ENCODE results near the gene ZNF736.
A peak's percentile ranks its signal among the peaks of the same experiment; 100 is the strongest.

The ZNF736 gene

DNA sequence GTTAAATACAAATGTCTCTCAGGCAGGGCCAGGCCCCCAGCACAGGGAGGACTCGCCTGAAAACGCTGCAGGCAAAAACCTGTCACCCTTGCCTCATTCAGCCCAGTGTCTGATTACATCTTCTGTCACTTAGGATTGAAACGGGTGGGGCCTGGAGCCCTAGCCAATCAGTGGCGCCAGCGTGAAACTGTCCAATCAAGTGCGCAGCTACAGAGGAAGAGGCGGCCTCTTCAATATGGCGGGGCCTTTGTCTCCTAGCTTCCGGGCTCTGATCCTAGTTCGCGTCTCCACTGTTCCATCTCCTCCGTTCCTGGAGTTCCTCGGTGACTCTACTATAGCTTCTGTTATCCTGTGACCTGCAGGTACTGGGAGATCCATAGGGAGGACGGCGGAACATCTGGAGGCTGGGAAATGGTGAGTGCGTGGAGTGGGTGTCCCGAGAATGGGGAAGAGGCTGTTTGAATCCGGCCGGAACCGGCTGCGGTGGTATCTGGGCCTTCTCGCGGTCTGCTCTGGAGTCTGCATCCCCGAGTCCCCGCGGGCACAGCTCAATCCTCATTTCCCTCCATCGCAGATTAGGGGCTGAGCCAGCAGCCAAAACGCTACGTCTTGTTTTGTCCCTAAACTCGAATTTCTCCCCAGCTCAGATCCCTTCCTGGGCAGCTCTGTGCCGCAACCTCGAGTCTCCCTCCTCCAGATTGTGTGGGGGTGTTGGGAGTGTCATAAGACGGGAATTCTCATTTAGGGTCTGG lies at the start of gene ZNF736:
ZNF736 (plus strand) TSS at position 222 of the 752 bp plus-strand sequence; CDS start at position 412, 190 bp downstream.
- no peaks in the 10 kb centered on the region for H3K9me2 ChIP-seq (replicated peaks; ENCODE audit: control insufficient read depth, low read length)
- peaks cover 52% of the 10 kb centered on the region for H3K79me2 ChIP-seq (ENCODE audit: control insufficient read depth, low read length)
- H3K9me3 ChIP-seq (ENCODE audit: control insufficient read depth, insufficient read depth, low read length) = peaks cover 14% of the 10 kb centered on the region; the same call in 1 of the 2 replicates
- H3K4me3 ChIP-seq (ENCODE audit: low read length) = peak within 1 kb of the TSS; percentile 94
- H3K4me1 ChIP-seq (ENCODE audit: control insufficient read depth, low read length) = peaks cover 40% of the 10 kb centered on the region
- H3K4me2 ChIP-seq (ENCODE audit: low read length) = peak within 1 kb of the TSS; percentile 82
- TF ChIP-seq EZH2phosphoT487 (IDR thresholded peaks at IDR 0.05; ENCODE audit: borderline replicate concordance, low read length) = no peak
- TF ChIP-seq, protein P1, sequence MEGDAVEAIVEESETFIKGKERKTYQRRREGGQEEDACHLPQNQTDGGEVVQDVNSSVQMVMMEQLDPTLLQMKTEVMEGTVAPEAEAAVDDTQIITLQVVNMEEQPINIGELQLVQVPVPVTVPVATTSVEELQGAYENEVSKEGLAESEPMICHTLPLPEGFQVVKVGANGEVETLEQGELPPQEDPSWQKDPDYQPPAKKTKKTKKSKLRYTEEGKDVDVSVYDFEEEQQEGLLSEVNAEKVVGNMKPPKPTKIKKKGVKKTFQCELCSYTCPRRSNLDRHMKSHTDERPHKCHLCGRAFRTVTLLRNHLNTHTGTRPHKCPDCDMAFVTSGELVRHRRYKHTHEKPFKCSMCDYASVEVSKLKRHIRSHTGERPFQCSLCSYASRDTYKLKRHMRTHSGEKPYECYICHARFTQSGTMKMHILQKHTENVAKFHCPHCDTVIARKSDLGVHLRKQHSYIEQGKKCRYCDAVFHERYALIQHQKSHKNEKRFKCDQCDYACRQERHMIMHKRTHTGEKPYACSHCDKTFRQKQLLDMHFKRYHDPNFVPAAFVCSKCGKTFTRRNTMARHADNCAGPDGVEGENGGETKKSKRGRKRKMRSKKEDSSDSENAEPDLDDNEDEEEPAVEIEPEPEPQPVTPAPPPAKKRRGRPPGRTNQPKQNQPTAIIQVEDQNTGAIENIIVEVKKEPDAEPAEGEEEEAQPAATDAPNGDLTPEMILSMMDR (IDR thresholded peaks at IDR 0.05; ENCODE audit: low read depth, low read length, poor library complexity, severe bottlenecking) = no peak
- H3K36me3 ChIP-seq (ENCODE audit: control insufficient read depth, low read length) = peaks cover 42% of the 10 kb centered on the region
- no peaks in the 10 kb centered on the region for H4K20me1 ChIP-seq (ENCODE audit: control insufficient read depth, insufficient read depth, low read depth, low read length)
- no peaks in the 10 kb centered on the region for H3K27me3 ChIP-seq (ENCODE audit: control insufficient read depth, low read length)
- H3K27ac ChIP-seq (ENCODE audit: low read depth, low read length) = peak within 1 kb of the TSS; percentile 68
- peaks cover 9% of the 10 kb centered on the region; the same call in 1 of the 2 replicates for H3F3A ChIP-seq (ENCODE audit: control insufficient read depth, insufficient read depth)

DNA sequence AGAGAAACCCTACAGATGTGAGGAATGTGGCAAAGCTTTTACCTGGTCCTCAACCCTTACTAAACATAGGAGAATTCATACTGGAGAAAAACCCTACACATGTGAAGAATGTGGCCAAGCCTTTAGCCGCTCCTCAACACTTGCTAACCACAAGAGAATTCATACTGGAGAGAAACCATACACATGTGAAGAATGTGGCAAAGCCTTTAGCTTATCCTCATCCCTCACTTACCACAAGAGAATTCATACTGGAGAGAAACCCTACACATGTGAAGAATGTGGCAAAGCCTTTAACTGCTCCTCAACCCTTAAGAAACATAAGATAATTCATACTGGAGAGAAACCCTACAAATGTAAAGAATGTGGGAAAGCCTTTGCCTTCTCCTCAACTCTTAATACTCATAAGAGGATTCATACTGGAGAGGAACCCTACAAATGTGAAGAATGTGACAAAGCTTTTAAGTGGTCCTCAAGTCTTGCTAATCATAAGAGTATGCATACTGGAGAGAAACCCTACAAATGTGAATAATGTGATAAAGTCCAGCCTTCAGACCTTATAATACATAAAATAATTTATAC lies 47.3 kb upstream of the ZNF736 start:
- Histone ChIP-seq H3K4me3 (ENCODE audit: low read length) (no peak overlapping the region), H4K20me1 (ENCODE audit: control insufficient read depth, insufficient read depth, low read depth, low read length) (no peaks in the 10 kb centered on the region), H3K4me2 (ENCODE audit: low read length) (no peak overlapping the region), H3K9me2 (replicated peaks; ENCODE audit: control insufficient read depth, low read length) (no peaks in the 10 kb centered on the region), H3K27me3 (ENCODE audit: control insufficient read depth, low read length) (no peaks in the 10 kb centered on the region), H3K36me3 (ENCODE audit: control insufficient read depth, low read length) (no peaks in the 10 kb centered on the region), H3K27ac (ENCODE audit: low read depth, low read length) (no peak overlapping the region), H3F3A (ENCODE audit: control insufficient read depth, insufficient read depth) (no peaks in the 10 kb centered on the region), H3K9me3 (ENCODE audit: control insufficient read depth, insufficient read depth, low read length) (peaks cover 20% of the 10 kb centered on the region), H3K4me1 (ENCODE audit: control insufficient read depth, low read length) (no peaks in the 10 kb centered on the region), H3K79me2 (ENCODE audit: control insufficient read depth, low read length) (no peaks in the 10 kb centered on the region)
- TF ChIP-seq, protein P1 (IDR thresholded peaks at IDR 0.05; ENCODE audit: low read depth, low read length, poor library complexity, severe bottlenecking) = no peak
- no peak for TF ChIP-seq EZH2phosphoT487 (IDR thresholded peaks at IDR 0.05; ENCODE audit: borderline replicate concordance, low read length)

DNA sequence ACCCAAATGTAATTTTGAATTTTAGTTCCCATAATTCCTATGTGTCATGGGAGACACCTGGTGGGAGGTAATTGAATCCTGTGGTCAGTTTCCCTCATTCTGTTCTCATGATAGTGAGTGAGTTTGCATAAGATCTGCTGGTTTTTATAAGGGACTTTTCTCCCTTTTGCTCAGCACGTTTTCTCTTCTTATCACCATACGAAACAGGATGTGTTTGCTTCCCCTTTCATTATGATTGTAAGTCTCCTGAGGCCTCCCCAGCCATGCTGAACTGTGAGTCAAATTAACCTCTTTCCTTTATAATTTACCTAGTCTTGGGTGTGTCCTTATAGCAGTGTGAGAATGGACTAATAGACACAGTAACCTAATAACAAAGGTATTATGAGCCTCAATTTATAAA lies 36.1 kb upstream of the ZNF736 start:
- H3K27me3 ChIP-seq (ENCODE audit: control insufficient read depth, low read length) = no peaks in the 10 kb centered on the region

More for the DNA sequence above, 36.1 kb upstream of the ZNF736 start:
- H3K79me2 ChIP-seq (ENCODE audit: control insufficient read depth, low read length) = no peaks in the 10 kb centered on the region
- no peak overlapping the region for H3K27ac ChIP-seq (ENCODE audit: low read depth, low read length)
- H3K4me1 ChIP-seq (ENCODE audit: control insufficient read depth, low read length) = no peaks in the 10 kb centered on the region
- H3K4me3 ChIP-seq (ENCODE audit: low read length) = no peak overlapping the region
- TF ChIP-seq, protein P1 (IDR thresholded peaks at IDR 0.05; ENCODE audit: low read depth, low read length, poor library complexity, severe bottlenecking) = no peak
- TF ChIP-seq EZH2phosphoT487 (IDR thresholded peaks at IDR 0.05; ENCODE audit: borderline replicate concordance, low read length) = no peak
- no peaks in the 10 kb centered on the region for H4K20me1 ChIP-seq (ENCODE audit: control insufficient read depth, insufficient read depth, low read depth, low read length)
- no peak overlapping the region for H3K4me2 ChIP-seq (ENCODE audit: low read length)
- H3K9me2 ChIP-seq (replicated peaks; ENCODE audit: control insufficient read depth, low read length) = no peaks in the 10 kb centered on the region
- no peaks in the 10 kb centered on the region for H3K36me3 ChIP-seq (ENCODE audit: control insufficient read depth, low read length)
- no peaks in the 10 kb centered on the region for H3F3A ChIP-seq (ENCODE audit: control insufficient read depth, insufficient read depth)
- peaks cover 10% of the 10 kb centered on the region; the same call in 1 of the 2 replicates for H3K9me3 ChIP-seq (ENCODE audit: control insufficient read depth, insufficient read depth, low read length)
